GM21786 (cell line): ENCODE results near the gene TYMP.

Experiments used
- ATAC-seq: cut with Tn5 transposase; IDR thresholded peaks from one replicate; pipeline ENCODE4 v1.9.1; 2021; ENCODE audit not compliant: unreplicated experiment

Gene TYMP

DNA sequence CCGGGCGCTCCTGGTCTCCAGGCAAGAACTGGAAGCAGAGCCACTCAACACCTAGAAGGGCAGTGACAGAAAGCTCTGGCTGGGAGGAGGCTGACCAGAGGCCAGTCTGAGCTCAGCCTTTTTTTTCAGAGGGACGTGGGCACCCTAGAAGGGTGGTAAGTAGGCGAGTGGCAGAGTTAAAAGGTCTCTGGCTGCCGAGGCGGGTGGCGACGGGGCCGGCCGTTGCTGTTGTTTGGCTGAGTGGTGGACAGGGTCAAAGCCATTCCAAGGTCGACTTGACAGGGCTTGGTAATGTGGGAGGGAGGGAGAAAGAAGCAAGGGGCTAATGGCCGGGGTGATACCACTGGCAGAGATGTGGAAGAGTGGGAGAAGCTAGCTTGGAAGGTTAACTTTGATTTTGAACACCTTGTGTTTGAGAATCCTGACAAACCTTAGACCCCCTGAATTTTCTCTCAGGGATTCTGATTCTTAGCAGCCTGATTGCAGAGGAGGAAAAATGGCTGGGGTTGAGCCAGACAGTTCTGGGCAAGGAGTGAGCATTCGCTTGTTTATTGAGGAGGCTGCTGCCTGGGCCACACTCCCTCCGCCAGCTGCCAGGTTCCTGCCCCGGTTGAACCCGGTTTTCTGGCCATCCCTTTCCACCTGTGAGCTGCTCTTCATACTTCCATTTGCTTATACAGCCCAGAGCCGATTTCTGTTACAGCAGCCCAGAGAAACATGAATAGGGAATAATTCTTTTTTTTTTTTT, 33.8 kb upstream of the TYMP start:
- ATAC-seq: no peak

DNA sequence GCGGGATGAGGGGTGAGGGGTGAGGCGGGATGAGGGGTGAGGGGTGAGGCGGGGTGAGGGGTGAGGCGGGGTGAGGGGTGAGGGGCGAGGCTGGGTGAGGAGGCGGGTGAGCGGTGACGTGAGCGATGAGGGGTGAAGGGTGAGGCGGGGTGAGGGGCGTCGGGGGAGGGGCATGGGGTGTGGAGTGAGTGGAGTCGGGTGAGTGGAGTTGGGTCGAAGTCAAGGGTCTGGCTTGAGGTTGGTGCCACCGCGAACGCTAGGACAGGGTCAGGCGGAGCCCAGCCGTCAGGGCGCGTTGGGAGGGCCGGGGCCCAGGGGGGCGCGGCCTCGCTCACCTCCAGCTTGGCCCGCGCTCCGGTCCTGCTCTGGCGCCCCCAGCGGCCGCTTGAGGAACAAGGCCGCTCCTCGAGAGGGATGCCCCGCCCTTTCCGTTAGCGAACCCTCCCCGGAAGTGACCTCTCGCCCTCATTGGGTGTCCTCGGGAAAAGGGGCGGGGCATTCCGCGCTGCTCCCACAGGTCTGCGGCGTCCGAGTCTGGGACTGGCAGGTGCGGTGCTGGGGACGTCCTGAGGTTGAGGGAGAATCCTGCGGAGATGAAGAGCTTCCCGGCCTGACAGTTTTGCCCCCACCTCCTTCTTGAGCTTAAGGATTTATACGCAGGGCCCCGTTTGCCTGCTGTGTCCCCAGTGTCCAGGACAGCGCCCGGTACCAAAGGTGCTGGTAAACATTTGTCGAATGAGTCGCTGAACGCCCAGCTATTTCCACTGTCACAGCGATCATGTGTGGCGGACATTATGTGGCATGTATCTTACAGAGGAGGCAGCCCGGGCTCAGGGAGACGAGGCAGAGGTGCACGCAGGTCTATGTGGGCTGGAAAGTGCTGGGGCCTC, 33.0 kb upstream of the TYMP start, which contains the start of gene SYCE3:
Gene SYCE3, minus strand, starts transcription at position 397 of the 890 bp plus-strand sequence. CDS start 6,514 bp downstream, outside the sequence.
- ATAC-seq: peak; percentile 81

DNA sequence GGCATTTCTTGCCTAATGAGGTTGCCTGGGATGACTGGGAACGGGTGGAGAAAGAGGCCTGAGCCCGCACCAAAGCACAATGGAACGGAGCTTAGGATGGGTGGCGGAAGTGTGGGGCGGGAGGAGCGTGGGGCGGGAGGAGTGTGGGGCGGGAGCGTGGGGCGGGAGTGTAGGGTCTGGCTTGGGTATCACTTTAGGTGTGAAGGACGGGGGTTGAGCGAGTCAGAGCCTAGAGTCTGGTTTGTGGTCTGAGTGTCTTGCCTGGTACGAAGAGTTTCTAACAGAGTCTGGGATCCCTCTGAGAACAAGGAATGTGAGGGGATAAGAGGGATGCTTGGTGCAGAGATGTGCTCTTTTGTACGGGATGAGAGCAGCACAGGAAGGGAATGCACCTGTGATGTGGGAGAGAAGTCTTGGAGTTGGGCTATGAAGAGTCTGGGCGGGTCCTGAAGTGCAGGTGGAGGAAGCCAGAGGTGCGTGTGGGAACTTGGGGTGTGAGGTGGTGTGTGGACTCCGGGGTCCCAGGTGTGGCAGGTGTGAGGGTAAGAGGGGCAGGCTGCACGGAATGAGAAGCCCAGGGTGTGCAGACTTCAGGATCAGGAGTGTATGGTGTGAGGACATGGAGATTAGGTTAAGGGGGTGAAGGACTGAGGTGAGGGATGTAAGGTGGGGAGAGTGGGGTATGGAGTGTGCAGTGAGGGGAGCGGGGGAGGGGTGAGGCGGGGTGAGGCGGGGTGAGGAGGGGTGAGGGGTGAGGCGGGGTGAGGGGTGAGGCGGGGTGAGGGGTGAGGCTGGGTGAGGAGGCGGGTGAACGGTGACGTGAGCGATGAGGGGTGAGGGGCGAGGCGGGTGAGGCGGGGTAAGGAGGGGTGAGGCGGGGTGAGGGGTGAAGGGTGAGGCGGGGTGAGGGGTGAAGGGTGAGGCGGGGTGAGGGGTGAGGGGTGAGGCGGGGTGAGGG, 31.9 kb upstream of the TYMP start:
- no peak for ATAC-seq

DNA sequence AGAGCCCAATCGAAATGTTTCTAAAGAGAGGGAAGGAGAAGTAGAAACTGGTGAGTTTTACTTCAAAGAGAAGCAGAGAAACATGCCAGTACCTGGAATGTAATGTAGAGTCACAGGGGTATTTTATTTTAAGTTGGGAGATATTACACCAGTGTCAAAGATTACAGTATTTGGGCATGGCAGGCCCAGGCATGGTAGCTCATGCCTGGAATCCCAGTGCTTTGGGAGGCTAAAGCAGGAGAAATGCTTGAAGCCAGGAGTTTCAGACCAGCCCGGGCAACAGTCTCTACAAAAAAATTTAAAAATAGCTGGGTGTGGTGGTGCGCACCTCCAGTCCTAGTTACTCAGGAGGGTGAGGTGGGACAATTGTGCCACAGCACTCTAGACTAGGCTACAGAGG, 30.2 kb upstream of the TYMP start:
- ATAC-seq: no peak

DNA sequence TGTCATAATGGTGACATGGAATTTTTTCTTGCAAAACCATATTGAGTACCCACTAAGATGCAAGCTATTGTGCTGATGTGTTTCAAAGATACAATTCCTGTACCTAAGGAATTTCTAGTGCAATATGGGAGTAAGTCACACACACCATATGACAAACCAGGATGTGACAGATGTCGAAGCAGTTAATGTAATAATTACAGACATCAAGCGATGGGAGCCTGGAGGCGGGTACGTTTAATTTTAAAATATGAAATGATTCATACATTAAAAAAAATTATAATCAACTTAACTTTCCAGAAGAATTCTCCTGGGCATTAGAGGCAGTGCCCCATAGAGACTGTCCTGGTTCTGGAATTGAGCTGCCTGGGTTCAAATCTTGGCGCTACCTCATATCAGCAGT, 26.9 kb upstream of the TYMP start:
- no peak for ATAC-seq

DNA sequence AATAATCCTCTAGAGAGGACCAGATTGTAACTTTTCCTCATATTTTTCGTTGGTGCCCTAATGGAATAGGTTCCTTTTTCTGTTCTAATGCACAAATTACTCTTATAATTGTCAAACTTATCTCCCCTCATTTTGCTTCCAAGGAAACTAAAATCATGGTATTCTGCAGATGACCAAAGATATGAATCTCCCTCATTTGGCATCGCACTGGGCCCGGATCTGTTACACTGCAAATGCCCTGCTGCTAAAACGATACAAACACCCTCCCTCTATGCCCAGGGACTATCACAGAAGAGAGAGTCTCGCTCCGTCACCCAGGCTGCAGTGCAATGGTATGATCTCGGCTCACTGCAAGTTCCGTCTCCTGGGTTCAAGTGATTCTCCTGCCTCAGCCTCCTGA, 23.5 kb upstream of the TYMP start:
- no peak for ATAC-seq

DNA sequence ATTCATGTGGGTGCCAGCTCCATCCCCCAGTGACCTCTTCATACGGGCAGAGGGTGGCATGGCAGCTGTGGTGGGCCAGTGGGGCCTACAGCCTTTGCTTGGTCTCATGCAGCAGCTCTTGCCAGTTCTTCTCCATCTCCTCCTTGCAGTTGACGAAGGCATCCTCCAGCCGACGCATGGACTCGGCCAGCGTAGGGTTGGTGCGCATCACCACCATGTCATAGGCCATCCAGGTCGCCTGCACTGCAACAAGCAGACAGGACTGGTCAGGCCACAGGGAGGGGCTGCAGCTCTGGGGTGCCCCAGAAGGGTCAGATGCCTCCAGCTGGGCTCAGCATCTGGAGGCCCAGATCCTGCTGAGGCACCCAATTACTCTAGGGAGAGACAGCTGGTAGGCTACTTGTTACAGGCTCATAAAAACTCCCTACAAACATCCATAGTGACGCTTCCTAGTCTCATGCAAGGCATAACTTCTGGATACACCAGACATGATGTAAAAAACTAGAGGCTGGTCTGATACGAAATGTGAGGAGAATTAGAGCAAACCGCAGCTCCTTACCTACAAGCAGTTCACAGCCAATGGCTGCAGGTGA, 21.4 kb upstream of the TYMP start:
- no peak for ATAC-seq

DNA sequence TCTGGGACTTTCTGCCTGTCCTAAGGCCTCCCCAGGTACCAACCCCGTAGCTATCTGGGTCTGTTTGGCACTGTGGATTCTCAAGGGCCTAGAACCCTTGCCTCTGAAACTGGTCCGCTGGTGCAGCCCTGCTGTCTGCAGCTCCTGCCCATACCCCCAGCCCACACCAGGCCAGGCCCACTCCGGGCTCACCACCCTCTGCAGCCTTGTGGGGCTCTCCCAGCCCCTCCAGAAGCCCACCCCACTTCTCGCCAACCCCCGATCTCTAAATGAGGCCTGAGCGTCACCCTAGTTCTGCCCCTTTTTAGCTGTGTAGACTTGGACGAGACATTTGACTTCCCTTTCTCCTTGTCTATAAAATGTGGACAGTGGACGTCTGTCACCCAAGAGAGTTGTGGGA, 20.6 kb upstream of the TYMP start:
- ATAC-seq: no peak

DNA sequence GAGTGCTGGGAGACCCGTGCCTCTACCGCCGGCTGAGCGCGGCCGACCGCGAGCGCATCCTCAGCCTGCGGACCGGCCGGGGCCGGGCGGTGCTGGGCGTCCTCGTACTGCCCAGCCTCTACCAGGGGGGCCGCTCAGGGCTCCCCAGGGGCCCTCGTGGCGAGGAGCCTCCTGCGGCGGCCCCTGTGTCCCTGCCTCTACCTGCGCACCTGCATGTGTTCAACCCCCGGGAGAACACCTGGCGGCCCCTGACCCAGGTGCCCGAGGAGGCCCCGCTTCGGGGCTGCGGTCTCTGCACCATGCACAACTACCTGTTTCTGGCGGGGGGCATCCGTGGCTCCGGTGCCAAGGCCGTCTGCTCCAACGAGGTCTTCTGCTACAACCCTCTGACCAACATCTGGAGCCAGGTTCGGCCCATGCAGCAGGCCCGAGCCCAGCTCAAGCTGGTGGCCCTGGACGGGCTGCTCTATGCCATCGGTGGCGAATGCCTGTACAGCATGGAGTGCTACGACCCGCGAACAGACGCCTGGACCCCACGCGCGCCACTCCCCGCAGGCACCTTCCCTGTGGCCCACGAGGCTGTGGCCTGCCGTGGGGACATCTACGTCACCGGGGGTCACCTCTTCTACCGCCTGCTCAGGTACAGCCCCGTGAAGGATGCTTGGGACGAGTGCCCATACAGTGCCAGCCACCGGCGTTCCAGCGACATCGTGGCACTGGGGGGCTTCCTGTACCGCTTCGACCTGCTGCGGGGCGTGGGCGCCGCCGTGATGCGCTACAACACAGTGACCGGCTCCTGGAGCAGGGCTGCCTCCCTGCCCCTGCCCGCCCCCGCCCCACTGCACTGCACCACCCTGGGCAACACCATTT, 19.3 kb upstream of the TYMP start:
- no peak for ATAC-seq

DNA sequence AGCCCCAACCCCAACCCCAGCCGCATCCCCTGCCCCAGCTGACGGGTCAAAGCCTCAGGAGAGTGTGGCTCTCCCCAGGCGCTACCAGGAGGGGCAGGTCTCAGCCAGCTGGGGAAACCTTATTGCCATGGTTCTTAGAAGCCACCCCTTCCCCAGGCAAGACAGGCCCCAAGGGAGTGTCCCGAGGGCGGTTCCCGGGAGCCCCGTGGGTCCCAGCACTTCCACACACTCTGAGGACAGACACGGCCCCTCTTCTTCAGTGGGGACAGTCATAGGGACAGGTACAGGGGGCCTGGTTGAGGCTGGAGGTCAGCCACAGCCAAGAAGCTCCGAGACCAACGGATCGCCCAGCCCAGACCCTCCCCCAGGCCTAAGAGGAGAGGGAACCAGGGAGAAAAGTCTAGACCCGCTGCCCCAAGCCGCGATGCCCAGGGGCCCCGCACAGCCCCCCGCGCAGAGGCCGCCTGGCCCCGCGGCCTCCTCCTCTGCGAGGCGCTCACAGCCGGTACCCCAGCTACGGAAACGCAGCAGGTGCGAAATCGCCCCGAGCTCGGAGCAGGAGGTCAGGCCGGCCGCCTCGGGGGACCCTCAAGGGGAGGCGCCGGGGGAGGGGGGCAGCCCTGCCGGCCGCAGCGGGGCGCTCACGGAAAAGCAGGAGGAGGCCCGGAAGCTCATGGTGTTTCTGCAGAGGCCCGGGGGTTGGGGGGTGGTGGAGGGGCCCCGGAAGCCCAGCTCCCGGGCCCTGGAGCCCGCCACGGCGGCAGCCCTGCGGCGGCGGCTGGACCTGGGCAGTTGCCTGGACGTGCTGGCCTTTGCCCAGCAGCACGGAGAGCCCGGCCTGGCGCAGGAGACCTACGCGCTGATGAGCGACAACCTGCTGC, 18.5 kb upstream of the TYMP start:
- ATAC-seq: no peak

DNA sequence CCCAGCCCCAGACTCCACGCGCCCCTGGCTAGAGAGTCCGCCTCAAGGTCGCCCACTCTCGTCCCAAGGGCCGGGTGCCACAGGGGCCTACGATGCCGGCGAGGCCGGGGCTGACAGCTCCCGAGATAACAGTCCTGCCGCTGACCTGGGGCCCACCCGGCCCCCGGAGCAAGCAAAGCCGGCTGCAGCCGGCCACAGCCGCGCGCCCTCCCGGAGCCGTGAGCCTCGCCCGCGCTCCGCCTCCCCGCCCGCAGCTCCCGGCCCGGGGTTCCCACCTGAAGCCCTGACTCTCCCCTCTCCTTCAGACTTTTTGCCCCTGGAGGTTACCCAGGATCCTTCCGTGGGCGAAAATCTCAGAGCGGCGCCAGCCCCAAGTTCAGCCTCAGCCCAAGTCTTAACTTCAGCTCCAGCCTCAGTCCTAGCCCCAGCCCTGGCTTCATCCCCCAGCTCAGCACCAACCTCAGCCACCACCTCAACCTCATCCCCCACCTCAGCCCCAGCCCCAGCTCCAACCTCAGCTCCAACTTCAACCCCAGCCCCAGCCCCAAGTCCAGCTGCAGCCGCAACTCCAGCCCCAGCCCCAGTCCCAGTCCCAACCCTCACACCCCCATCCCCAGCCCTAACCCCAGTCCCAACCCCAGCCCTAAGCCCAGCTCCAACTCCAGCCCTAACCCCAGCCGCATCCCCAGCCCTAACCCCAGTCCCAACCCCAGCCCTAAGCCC, 17.6 kb upstream of the TYMP start:
- no peak for ATAC-seq

DNA sequence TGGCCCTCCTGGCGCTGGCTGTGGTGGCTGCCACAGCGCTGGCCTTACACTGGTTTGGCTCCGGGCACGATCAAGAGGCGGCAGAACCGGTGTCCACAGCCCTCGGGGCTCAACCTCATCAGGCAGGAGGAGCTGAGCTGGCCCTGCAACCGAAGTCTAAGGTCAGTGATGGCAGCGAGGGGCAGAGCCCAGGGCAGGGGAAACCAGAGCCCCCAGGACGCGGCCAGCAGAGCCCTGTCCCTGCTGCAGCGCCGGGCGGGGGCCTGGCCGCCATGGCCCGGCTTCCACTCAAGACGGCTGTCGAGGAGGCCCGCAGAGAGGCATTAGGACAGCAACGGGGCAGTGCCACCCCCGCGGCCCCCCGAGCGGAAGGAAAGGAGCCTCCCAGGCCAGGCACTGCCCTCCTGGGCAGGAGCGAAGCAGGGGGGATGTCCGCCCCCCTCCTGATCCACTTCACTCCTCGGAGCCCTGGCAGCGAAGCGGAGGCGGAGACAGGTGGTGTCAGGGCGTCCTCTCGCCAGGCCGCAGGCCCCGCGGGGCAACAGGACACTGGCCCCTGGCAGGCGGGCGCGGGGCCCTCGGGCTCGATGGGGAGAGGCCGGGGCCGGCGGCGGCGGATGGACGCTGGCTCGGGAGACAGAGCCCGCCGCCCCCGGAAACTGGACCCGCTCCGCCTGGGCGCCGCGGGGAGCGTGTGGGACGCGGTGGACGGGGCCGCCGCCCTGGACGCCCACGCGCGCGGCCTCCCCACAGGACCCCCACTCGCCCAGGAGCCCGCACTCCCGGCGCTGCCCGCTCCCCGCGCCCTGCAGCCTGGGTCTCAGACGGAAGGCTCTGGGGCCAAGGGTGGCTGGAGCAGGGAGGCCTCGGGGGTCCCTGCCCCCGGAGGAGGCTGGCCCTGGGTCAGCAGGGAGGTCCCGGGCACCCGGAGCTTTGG, 16.8 kb upstream of the TYMP start:
- no peak for ATAC-seq

DNA sequence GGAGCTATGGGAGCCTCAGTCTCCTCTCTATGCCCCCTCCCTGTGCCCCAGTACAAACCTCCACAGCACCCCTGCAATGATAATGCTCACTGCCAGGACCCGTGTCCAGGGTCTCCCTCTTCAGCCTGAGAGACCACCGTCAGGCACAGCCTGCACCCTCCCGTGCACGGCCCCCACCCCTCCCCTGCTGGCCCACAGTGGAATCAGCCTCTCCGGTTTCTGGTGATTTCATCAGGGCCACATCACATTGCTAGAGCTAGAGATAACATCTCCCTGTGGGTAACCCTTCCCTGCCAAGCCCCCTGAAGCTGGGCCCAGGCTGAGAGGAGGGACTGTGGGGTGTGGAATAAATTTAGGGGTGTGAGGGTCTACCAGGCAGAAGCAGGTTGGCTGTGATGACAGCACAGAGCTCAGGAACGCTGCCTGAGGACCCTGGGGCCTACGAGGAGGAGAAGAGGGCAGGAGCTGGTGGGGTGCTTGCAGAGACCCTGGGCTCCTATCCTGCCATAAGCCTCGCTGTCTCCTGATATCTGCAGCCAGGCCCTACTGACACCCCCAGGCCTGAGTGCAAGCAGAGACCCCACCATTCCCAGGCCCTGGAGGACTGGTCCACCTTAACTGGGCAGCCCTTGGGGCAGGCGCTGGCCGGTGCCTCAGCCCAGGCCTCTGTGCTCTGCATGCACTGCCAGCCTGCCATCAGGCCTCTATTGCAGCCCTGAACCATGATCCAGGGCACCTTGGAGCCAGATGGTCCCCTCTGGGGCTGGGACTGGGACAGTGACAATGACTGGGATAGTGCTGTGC, 15.9 kb upstream of the TYMP start, which contains the start of gene KLHDC7B:
Gene KLHDC7B, plus strand, starts transcription at position 378 of the 804 bp plus-strand sequence. Its CDS starts 345 bp downstream, at position 723.
- no peak for ATAC-seq

DNA sequence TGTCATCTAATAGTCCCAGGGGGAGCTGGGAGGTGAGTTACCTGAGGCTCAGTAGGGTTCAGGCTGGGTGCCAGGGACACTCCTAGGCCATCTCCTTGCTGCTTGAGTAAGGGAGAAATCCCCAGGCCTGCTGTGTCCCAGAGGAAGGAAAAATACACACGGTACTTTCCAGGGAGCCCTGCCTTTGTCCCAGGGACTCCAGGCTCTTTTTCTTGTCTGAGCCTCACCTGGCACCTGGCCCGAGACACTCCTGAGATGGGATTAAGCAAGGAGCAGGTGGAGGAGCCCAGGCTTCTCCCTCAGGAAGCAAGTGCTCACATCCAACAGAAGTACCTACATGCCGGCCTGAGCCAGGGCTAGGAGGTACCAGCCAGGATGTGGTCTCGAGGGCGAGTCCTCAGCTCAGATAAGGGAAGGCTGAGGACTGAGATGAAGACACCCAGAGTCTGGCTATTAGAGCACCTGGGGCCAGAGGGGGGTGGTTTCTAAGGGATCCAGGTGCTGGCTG, 15.0 kb upstream of the TYMP start:
- no peak for ATAC-seq

DNA sequence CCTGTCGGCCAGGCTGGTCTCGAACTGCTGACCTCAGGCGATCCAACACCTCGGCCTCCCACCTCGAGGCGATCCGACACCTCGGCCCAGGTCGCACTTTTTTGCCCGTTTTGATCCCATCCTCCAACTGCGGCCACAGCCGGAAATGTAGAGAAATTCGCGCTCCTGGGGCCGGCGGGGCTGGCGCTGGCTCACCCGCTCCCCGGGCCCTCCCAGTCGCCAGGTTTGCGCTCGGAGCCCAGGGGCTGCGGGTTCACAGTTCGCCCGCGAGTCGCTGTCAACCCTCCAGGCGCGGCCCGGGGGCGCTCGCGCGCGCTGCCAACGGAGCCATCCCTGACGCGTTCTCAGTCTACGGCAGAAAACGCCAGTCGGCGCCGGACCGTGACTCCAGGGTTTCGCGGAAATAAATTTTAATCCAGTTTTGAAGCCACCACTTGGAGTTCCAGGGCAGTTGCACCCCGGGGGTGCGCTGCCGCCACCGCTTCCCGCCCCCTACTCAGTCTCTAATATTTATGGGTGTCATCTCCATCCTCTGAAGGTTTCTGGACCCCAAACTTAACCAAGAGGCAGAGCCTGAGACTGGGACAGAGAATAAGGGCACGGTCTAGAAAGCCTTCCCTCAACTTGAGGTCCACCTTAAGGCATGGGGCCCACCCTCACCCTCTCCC, 14.4 kb upstream of the TYMP start:
- ATAC-seq: no peak
